Memory B cell (primary cell): Measurements from ENCODE around the gene ZMIZ1.

Source experiments
- ATAC-seq: fragments of 150-1000 bp; cut with Tn5 transposase; 2 replicates; pipeline ENCODE4 v1.10.0; 2021; ENCODE audit warnings: low read depth, mild to moderate bottlenecking, moderate library complexity
- DNase-seq, 2 donors: peaks; one replicate each; pipeline ENCODE4 v3.0.0; 2022; ENCODE audit warnings: low spot score in 2 of 2
- H3K27ac Mint-ChIP-seq: one replicate; pipeline ENCODE4 v1.8.0; 2022; ENCODE audit warnings: mild to moderate bottlenecking, moderate library complexity, mixed read lengths
- H3K27me3 Mint-ChIP-seq: one replicate; pipeline ENCODE4 v1.8.0; 2022; ENCODE audit warnings: mixed read lengths
- H3K36me3 Mint-ChIP-seq: one replicate; pipeline ENCODE4 v1.8.0; 2022; ENCODE audit warnings: mild to moderate bottlenecking, mixed read lengths
- H3K4me1 Mint-ChIP-seq: one replicate; pipeline ENCODE4 v1.8.0; 2022; ENCODE audit warnings: mixed read lengths
- H3K4me3 Mint-ChIP-seq: one replicate; pipeline ENCODE4 v1.8.0; 2022; ENCODE audit warnings: mild to moderate bottlenecking, moderate library complexity, mixed read lengths
- H3K9me3 Mint-ChIP-seq: one replicate; pipeline ENCODE4 v1.8.0; 2022; ENCODE audit warnings: mixed read lengths

The ZMIZ1 gene

GRCh38 chr10:79258894-79259293, 190.1 kb downstream of the ZMIZ1 start:
- Mint-ChIP-seq H3K9me3 (no peaks in the 10 kb centered on the region), H3K27me3 (no peaks in the 10 kb centered on the region), H3K4me1 (peaks cover 68% of the 10 kb centered on the region), H3K27ac (peak overlapping the region; percentile 58), H3K4me3 (no peak overlapping the region), H3K36me3 (no peaks in the 10 kb centered on the region)
- ATAC-seq (no peak), DNase-seq (no peak)

GRCh38 chr10:79259834-79260233, 191.1 kb downstream of the ZMIZ1 start:
- no peaks in the 10 kb centered on the region for H3K9me3 Mint-ChIP-seq
- no peak overlapping the region for H3K27ac Mint-ChIP-seq
- H3K4me3 Mint-ChIP-seq = peak overlapping the region; percentile 25
- DNase-seq (no peak), ATAC-seq (no peak)
- no peaks in the 10 kb centered on the region for H3K36me3 Mint-ChIP-seq
- peaks cover 69% of the 10 kb centered on the region for H3K4me1 Mint-ChIP-seq
- H3K27me3 Mint-ChIP-seq = no peaks in the 10 kb centered on the region

- DNase-seq (no peak), ATAC-seq (no peak)
- Mint-ChIP-seq H3K27me3 (no peaks in the 10 kb centered on the region), H3K9me3 (no peaks in the 10 kb centered on the region), H3K36me3 (no peaks in the 10 kb centered on the region), H3K4me1 (peaks cover 70% of the 10 kb centered on the region), H3K4me3 (no peak overlapping the region), H3K27ac (no peak overlapping the region)
These were observed 192.3 kb downstream of the ZMIZ1 start for GRCh38 chr10:79260811-79261740.

- H3K36me3 Mint-ChIP-seq = no peaks in the 10 kb centered on the region
- DNase-seq = no peak
- no peaks in the 10 kb centered on the region for H3K27me3 Mint-ChIP-seq
- peak overlapping the region; percentile 83 for H3K27ac Mint-ChIP-seq
- ATAC-seq = no peak
- H3K4me1 Mint-ChIP-seq = peaks cover 69% of the 10 kb centered on the region
- peak overlapping the region; percentile 39 for H3K4me3 Mint-ChIP-seq
- no peaks in the 10 kb centered on the region for H3K9me3 Mint-ChIP-seq
These were observed 193.4 kb downstream of the ZMIZ1 start for GRCh38 chr10:79262131-79262530.

- H3K27ac Mint-ChIP-seq = peak overlapping the region; percentile 83
- no peak overlapping the region for H3K4me3 Mint-ChIP-seq
- peaks cover 77% of the 10 kb centered on the region for H3K4me1 Mint-ChIP-seq
- no peaks in the 10 kb centered on the region for H3K36me3 Mint-ChIP-seq
- no peaks in the 10 kb centered on the region for H3K27me3 Mint-ChIP-seq
- no peak for DNase-seq
- ATAC-seq = no peak
- H3K9me3 Mint-ChIP-seq = no peaks in the 10 kb centered on the region
These were observed 194.4 kb downstream of the ZMIZ1 start for GRCh38 chr10:79262959-79263746.

GRCh38 chr10:79263939-79264338, 195.2 kb downstream of the ZMIZ1 start:
- Mint-ChIP-seq H3K27me3 (no peaks in the 10 kb centered on the region), H3K4me1 (peaks cover 79% of the 10 kb centered on the region), H3K9me3 (no peaks in the 10 kb centered on the region)

GRCh38 chr10:79264942-79265341, 196.2 kb downstream of the ZMIZ1 start:
- Mint-ChIP-seq H3K27me3 (no peaks in the 10 kb centered on the region), H3K36me3 (peaks cover 4% of the 10 kb centered on the region), H3K9me3 (no peaks in the 10 kb centered on the region), H3K4me1 (peaks cover 81% of the 10 kb centered on the region), H3K4me3 (no peak overlapping the region), H3K27ac (peak overlapping the region; percentile 91)
- ATAC-seq = no peak
- no peak for DNase-seq

More at GRCh38 chr10:79263939-79264338, 195.2 kb downstream of the ZMIZ1 start:
- no peak for ATAC-seq
- DNase-seq = no peak
- Mint-ChIP-seq H3K4me3 (no peak overlapping the region), H3K36me3 (peaks cover 4% of the 10 kb centered on the region), H3K27ac (peak overlapping the region; percentile 4)

GRCh38 chr10:79266084-79266483, 197.3 kb downstream of the ZMIZ1 start:
- Mint-ChIP-seq H3K4me3 (peak overlapping the region; percentile 67), H3K27me3 (no peaks in the 10 kb centered on the region), H3K27ac (peak overlapping the region; percentile 91), H3K9me3 (no peaks in the 10 kb centered on the region), H3K4me1 (peaks cover 86% of the 10 kb centered on the region), H3K36me3 (peaks cover 4% of the 10 kb centered on the region)
- peak; percentile 78 for ATAC-seq
- DNase-seq = peak in 1 of 2 donors; percentile 32

GRCh38 chr10:79266543-79267312, 198.0 kb downstream of the ZMIZ1 start:
- DNase-seq (no peak), ATAC-seq (peak; percentile 41)
- no peaks in the 10 kb centered on the region for H3K9me3 Mint-ChIP-seq
- peak overlapping the region; percentile 91 for H3K27ac Mint-ChIP-seq
- peaks cover 4% of the 10 kb centered on the region for H3K36me3 Mint-ChIP-seq
- peaks cover 86% of the 10 kb centered on the region for H3K4me1 Mint-ChIP-seq
- H3K4me3 Mint-ChIP-seq = peak overlapping the region; percentile 67
- H3K27me3 Mint-ChIP-seq = no peaks in the 10 kb centered on the region

- Mint-ChIP-seq H3K36me3 (peaks cover 4% of the 10 kb centered on the region), H3K9me3 (no peaks in the 10 kb centered on the region), H3K27me3 (no peaks in the 10 kb centered on the region), H3K27ac (peak overlapping the region; percentile 91), H3K4me1 (peaks cover 81% of the 10 kb centered on the region), H3K4me3 (peak overlapping the region; percentile 34)
- ATAC-seq (peak; percentile 22), DNase-seq (no peak)
These were observed 198.7 kb downstream of the ZMIZ1 start for GRCh38 chr10:79267499-79267898.

GRCh38 chr10:79268161-79268601, 199.4 kb downstream of the ZMIZ1 start:
- no peaks in the 10 kb centered on the region for H3K27me3 Mint-ChIP-seq
- ATAC-seq (peak; percentile 11), DNase-seq (no peak)
- H3K4me1 Mint-ChIP-seq = peaks cover 76% of the 10 kb centered on the region
- H3K36me3 Mint-ChIP-seq = peaks cover 4% of the 10 kb centered on the region
- H3K4me3 Mint-ChIP-seq = peak overlapping the region; percentile 65
- peak overlapping the region; percentile 91 for H3K27ac Mint-ChIP-seq
- no peaks in the 10 kb centered on the region for H3K9me3 Mint-ChIP-seq

GRCh38 chr10:79268742-79269141, 200.0 kb downstream of the ZMIZ1 start:
- no peak for ATAC-seq
- peaks cover 4% of the 10 kb centered on the region for H3K36me3 Mint-ChIP-seq
- no peak for DNase-seq
- H3K4me1 Mint-ChIP-seq = peaks cover 72% of the 10 kb centered on the region
- H3K9me3 Mint-ChIP-seq = no peaks in the 10 kb centered on the region
- peak overlapping the region; percentile 65 for H3K4me3 Mint-ChIP-seq
- no peak overlapping the region for H3K27ac Mint-ChIP-seq
- no peaks in the 10 kb centered on the region for H3K27me3 Mint-ChIP-seq

- Mint-ChIP-seq H3K9me3 (no peaks in the 10 kb centered on the region), H3K4me1 (peaks cover 65% of the 10 kb centered on the region), H3K27me3 (no peaks in the 10 kb centered on the region), H3K4me3 (peak overlapping the region; percentile 50), H3K36me3 (peaks cover 4% of the 10 kb centered on the region), H3K27ac (peak overlapping the region; percentile 62)
- DNase-seq = no peak
- ATAC-seq = no peak
These were observed 200.7 kb downstream of the ZMIZ1 start for GRCh38 chr10:79269443-79269842.
